Stimulated activated CD4-positive, alpha-beta T cell treated with anti-CD3 and anti-CD28 coated beads, Interleukin-1b, Interleukin-23, amount 100 ng/mL, for 48 hours (primary cell): ENCODE results near the gene PARD3.
A peak's percentile ranks its signal among the peaks of the same experiment; 100 is the strongest.

Source experiments
- DNase-seq: peaks from one replicate; pipeline ENCODE4 v3.0.0-alpha.2; 2020

PARD3 gene

GRCh38 chr10:34643620-34644019, 171.5 kb downstream of the PARD3 start:
- no peak for DNase-seq

GRCh38 chr10:34641913-34642558, 173.1 kb downstream of the PARD3 start:
- DNase-seq: no peak

DNA sequence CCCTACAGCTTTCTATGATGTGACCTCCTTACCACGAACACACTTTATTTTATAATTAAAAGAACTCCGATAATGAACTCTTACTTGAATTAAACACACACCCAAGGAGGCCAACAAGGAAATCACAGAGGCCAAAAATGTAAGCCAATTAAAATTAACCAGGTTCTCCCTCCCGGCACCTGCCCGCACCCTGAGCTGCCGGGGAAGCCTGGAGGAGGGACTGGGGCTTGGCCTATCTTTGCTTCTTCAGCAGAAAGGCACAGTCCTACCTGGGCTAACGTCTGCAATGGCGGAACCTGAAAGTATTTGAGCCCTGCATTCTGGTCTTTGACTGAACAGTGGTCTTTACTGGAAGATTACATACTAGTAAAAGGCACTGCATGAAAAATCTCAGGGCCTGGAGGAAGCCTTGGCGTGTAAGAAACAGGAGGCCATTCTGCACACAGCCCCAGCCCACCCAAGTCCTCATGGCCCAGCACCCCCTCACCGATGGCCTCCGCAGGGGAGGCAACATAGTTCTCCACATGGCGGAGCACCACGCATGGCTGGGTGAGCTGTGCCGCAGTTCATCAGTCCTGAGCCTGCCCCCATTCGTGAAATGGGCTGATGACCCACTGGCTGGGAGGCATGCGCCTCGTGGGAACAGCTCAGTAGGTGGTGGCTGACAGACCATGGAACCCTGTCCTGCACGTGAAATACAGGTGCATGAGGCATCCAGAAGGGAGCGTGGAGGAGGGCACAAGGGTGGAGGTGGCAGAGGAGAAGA, 173.8 kb downstream of the PARD3 start:
- no peak for DNase-seq

DNA sequence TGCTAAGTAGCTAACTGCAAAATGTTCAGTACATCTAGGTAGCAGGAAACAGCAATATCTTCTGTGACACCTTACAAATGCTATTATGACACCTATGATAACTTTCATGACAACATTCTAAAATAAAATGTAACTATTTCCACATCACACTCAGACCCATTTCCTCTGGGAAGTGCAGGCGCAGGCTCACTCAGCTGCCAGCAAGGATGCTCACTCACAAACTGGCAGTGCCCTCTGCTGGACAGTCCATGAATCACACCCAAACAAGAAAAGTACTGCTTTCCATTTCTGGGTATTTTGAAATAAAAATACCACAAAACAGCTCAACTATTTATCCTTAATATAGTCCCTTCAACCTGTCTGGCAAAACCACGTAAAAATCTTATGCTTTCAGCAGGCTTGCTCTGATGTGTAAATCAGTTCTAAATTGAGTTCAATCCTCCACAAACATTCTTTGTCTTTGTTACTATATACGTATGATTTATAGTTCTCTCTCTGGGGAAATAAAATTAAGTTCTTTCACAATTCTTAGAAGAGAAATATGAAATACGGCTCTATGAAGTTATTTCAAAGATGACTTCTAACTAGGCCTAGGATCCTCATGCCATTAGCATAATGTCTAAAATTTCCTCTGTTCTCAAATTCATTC, 176.6 kb downstream of the PARD3 start:
- peak; percentile 61 for DNase-seq

- DNase-seq: peak; percentile 63
These were observed 177.6 kb downstream of the PARD3 start for GRCh38 chr10:34637418-34637911.

GRCh38 chr10:34635111-34635510, 180.0 kb downstream of the PARD3 start:
- DNase-seq: no peak

GRCh38 chr10:34633374-34633773, 181.7 kb downstream of the PARD3 start:
- no peak for DNase-seq

DNA sequence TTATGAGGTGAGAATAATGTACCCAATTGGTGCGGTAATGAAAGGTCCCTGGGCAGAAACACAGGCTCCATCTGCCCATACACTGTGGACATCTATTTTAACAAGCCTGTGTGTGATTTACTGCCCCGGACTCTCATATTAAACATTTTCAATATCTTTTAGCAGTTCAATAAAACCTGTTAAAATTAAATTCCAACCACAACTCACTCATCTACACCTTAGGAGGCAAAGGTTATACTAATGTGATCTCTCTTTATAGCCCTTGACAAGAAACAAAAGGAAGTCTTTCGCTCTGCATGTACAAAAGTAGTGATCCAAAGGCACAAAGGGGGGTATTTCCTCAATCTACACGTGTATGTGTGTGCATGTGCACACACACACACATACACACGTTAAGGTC, 186.0 kb downstream of the PARD3 start:
- DNase-seq: no peak

GRCh38 chr10:34628174-34628796, 186.8 kb downstream of the PARD3 start:
- no peak for DNase-seq

- DNase-seq: no peak
These were observed 187.4 kb downstream of the PARD3 start for GRCh38 chr10:34627741-34628140.

DNA sequence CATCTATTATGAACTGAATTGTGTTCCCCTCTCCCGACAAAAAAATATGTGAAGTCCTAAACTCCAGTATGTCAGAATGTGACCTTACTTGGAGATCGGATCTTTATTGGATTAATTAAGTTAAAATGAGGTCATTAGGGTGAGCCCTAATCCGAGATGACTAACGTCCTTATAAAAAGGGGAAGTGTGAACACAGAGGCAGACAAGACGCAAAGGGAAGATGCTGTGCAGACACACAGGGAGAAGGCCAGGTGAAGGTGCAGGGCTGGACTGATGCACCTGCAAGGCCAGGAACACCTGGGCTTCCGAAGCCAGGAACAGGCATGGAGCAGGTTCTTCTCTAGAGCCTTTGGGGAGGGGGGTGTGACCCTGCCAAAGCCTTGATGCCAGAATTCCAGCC, 187.8 kb downstream of the PARD3 start:
- no peak for DNase-seq

- DNase-seq: no peak
These were observed 188.8 kb downstream of the PARD3 start for GRCh38 chr10:34626158-34626880.

GRCh38 chr10:34624323-34625153, 190.6 kb downstream of the PARD3 start:
- DNase-seq: no peak

DNA sequence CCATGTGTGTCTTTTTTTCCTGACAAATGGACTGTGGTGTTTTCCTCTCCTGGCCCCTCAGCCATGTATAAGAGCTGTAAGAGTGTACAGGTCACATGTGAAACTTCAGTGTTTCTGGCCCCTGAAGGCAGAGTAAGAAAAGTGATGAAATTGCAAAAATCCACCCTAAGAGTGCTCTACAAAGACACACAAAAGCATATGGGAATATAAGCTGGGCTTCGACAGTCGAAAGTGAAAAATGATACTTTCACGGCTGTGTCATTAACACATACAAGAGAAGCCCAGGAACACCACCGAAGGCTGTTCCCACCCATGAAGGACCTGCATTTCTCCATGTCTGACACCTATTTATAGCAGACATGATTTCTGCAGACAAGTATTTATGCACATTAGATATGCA, 192.2 kb downstream of the PARD3 start:
- no peak for DNase-seq

DNA sequence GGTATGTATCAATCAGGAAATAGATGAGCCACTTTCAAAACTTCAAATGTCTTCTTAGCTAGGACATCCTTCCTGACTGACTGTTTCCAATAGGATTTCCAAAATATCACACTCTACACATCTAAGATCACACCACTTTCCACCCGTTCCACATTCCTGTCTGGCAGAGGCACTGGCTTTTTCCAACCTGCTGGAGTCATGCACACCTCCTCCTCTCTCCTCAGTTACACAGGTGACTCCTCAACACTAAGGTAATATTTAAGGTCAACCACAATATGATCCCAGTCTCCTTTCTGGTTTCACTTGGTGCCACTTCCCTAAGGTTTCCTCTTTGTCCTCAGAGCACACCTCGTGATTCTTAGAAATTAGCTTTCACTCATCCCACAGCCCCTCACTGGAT, 196.5 kb downstream of the PARD3 start:
- DNase-seq: no peak

DNA sequence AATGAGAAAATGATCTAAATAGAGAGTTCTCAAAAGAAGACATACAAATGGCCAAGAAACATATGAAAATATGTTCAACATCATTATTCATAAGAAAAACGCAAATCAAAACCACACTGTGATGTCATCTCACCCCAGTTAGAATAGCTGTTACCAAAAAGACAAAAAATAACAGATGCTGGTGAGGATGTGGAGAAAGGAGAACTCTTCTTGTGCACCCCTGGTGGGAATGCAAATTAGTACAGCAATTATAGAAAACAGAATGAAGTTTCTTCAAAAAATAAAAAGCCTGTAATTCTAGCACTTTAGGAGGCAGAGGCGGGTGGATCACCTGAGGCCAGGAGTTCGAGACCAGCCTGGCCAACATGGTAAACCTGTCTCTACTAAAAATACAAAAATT, 199.3 kb downstream of the PARD3 start:
- DNase-seq: no peak

DNA sequence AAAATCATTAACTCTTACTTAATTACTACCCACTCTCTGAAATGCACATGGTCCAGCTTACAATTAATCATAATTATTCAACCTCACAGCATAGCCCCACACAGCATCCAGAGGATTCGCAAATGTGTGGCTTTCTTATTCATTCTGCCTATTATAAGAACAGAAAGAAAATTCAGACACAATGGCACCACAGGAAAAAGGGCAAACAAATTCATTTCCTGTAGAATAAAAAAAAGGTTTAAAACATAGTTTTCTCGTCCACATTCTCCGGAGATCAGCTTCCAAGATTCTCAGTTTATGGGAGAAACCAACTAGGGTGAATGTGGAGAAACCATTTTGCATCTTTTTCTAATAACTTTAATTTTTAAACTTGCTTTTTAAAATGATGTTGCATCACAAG, 201.6 kb downstream of the PARD3 start:
- DNase-seq: no peak

- DNase-seq: no peak
These were observed 202.2 kb downstream of the PARD3 start for GRCh38 chr10:34612938-34613337.

DNA sequence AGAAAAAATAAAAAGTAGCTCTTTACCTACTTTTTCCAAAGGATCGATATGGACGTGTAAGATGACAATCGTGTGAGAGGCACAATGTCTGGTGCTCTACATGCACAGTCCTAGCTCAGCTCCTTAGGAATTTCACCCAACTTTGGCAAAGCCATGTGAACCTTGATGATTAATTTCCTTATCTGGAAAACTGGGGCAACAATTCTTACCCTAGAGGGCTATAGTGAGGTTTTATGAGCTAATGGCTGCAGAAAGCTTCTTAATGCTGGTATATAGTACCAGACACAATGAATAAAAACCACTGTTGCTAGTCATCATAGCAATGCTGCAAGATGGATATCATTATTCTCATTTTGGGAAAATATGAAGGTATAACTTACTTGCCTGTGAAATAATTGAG, 202.7 kb downstream of the PARD3 start:
- DNase-seq: no peak

DNA sequence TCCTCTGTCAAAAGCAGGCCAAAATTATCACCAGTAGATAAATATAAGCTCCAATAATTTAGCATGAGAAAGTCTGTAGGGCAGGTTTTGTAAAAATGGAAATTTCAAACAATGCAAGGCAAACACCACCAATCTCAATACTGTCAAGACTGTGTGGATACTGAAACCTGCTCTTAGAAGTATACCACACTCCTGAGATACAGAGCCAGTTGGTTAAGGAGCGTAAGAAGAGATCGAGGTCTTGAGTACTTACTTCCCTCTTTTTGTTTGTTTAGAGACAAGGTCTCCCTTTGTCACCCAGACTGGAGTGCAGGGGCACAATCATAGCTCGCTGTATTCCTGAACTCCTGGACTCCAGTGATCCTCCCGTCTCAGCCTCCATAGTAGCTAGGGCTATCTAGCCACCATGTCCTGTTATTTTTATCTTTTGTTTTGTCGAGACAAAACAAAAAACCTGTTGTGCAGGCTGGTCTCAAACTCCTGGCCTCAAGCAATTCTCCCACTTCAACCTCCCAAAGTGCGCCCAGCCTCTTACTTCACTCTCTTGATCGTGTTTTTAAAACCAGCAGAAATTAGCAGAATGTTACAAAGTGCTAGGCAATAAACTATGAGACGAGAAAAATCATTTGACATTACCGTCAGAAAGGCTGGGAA, 205.7 kb downstream of the PARD3 start:
- DNase-seq: no peak

DNA sequence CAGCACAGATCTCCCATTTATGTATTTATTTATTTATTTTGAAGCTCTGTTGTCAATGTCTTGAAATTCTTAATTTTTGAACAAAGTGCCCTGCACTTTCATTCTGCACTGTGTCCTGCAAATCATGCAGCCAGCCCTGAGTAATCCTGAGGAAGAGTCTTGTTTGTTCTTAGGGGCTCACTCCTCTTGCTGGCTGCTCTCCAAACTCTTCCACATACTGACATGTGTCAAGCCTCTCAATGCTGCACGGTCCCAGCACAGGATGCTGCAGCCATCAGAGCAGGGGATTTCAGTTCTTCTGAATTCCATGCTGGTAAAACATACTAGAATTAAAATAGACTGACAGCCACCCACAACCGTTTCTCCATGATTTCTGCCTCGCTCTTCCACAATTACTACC, 207.2 kb downstream of the PARD3 start:
- no peak for DNase-seq
